ENCODE data around the gene EXOC3.

Gene EXOC3

GRCh38 chr5:456351-457194 lies 13.6 kb downstream of the EXOC3 start:
- TF ChIP-seq POLR2AphosphoS5 (IDR thresholded peaks at IDR 0.05; ENCODE audit: low read depth, low read length): no peak
- TF ChIP-seq SIN3A (IDR thresholded peaks at IDR 0.05; ENCODE audit: borderline replicate concordance, insufficient read depth, low read length): no peak
- no peak for TF ChIP-seq FOXP2 (optimal IDR thresholded peaks at IDR 0.05; ENCODE audit: borderline replicate concordance, extremely low read depth, extremely low read length, insufficient read depth)
- TF ChIP-seq REST (IDR thresholded peaks at IDR 0.05; ENCODE audit: insufficient read depth in 1 of 2, low read depth in 2 of 2, low read length in 2 of 2): no peak
- TF ChIP-seq TAF1 (IDR thresholded peaks at IDR 0.05; ENCODE audit: borderline replicate concordance, insufficient read depth, low read length): no peak

- no peak for TF ChIP-seq REST (IDR thresholded peaks at IDR 0.05; ENCODE audit: insufficient read depth in 1 of 2, low read depth in 2 of 2, low read length in 2 of 2)
- TF ChIP-seq FOXP2 (optimal IDR thresholded peaks at IDR 0.05; ENCODE audit: borderline replicate concordance, extremely low read depth, extremely low read length, insufficient read depth): no peak
- TF ChIP-seq SIN3A (IDR thresholded peaks at IDR 0.05; ENCODE audit: borderline replicate concordance, insufficient read depth, low read length): no peak
- TF ChIP-seq TAF1 (IDR thresholded peaks at IDR 0.05; ENCODE audit: borderline replicate concordance, insufficient read depth, low read length): no peak
- no peak for TF ChIP-seq POLR2AphosphoS5 (IDR thresholded peaks at IDR 0.05; ENCODE audit: low read depth, low read length)
These were observed 14.4 kb downstream of the EXOC3 start for GRCh38 chr5:457195-457961.

GRCh38 chr5:458547-459353 lies 15.8 kb downstream of the EXOC3 start:
- TF ChIP-seq SIN3A (IDR thresholded peaks at IDR 0.05; ENCODE audit: borderline replicate concordance, insufficient read depth, low read length): no peak
- no peak for TF ChIP-seq TAF1 (IDR thresholded peaks at IDR 0.05; ENCODE audit: borderline replicate concordance, insufficient read depth, low read length)
- no peak for TF ChIP-seq FOXP2 (optimal IDR thresholded peaks at IDR 0.05; ENCODE audit: borderline replicate concordance, extremely low read depth, extremely low read length, insufficient read depth)
- TF ChIP-seq POLR2AphosphoS5 (IDR thresholded peaks at IDR 0.05; ENCODE audit: low read depth, low read length): no peak
- TF ChIP-seq REST (IDR thresholded peaks at IDR 0.05; ENCODE audit: insufficient read depth in 1 of 2, low read depth in 2 of 2, low read length in 2 of 2): no peak

GRCh38 chr5:459562-460272 lies 16.7 kb downstream of the EXOC3 start:
- TF ChIP-seq POLR2AphosphoS5 (IDR thresholded peaks at IDR 0.05; ENCODE audit: low read depth, low read length) (no peak), TAF1 (IDR thresholded peaks at IDR 0.05; ENCODE audit: borderline replicate concordance, insufficient read depth, low read length) (no peak), REST (IDR thresholded peaks at IDR 0.05; ENCODE audit: insufficient read depth in 1 of 2, low read depth in 2 of 2, low read length in 2 of 2) (no peak), FOXP2 (optimal IDR thresholded peaks at IDR 0.05; ENCODE audit: borderline replicate concordance, extremely low read depth, extremely low read length, insufficient read depth) (no peak), SIN3A (IDR thresholded peaks at IDR 0.05; ENCODE audit: borderline replicate concordance, insufficient read depth, low read length) (no peak)

Measured in PFSK-1 (cell line).